Tibial nerve (tissue), 4 donors: Measurements from ENCODE around the gene TXN.

Source experiments
- CTCF ChIP-seq, 5 experiments: fragments of 200-600 bp in 3 of 5; fragments of 450-650 bp in 2 of 5; sonication (generic) in 3 of 5; IDR thresholded peaks; one replicate each; pipeline ENCODE4 v1.5.1; 2016 to 2019; ENCODE audit warnings: antibody characterized with exemption in 5 of 5, mild to moderate bottlenecking in 3 of 5, moderate library complexity in 2 of 5
- EP300 ChIP-seq, 2 donors: sonication (generic); formaldehyde crosslinking; IDR thresholded peaks; one replicate each; pipeline ENCODE4 v1.6.1; 2017; ENCODE audit warnings: antibody characterized with exemption in 2 of 2, mild to moderate bottlenecking in 1 of 2
- POLR2A ChIP-seq, 2 donors: fragments of 450-650 bp; IDR thresholded peaks; one replicate each; pipeline ENCODE4 v1.6.1; 2017; ENCODE audit warnings: antibody characterized with exemption in 2 of 2, mild to moderate bottlenecking in 2 of 2, moderate library complexity in 2 of 2

- TF ChIP-seq CTCF (IDR thresholded peaks at IDR 0.05) (no peak), POLR2A (IDR thresholded peaks at IDR 0.05) (no peak), EP300 (IDR thresholded peaks at IDR 0.05) (no peak)
Observed at GRCh38 chr9:110261632-110262031, 5.3 kb upstream of the TXN start.
